Thyroid gland (tissue), 4 donors: Measurements from ENCODE around the gene XRCC4. TPM values are rescaled to one million over a fixed set of nuclear protein-coding genes. Genes with fewer than 3 reads are reported as not detected.
"Not testable (repeated sequence)": the region's sequence is repeated elsewhere in the genome, so short reads cannot be mapped to it uniquely, and the experiment has no call there.

Experiments used
- DNase-seq, 2 donors: peaks; one replicate each; pipeline ENCODE4 v3.0.0-alpha.2; 2019
- H3K27ac ChIP-seq, 3 donors: fragments of 200-600 bp; sonication (generic); 1 replicate in 2 of 3; 2 replicates in 1 of 3; pipeline ENCODE4 v1.5.1; 2016 to 2019; ENCODE audit warnings: mild to moderate bottlenecking in 1 of 3, moderate library complexity in 1 of 3
- H3K27me3 ChIP-seq: fragments of 200-600 bp; sonication (generic); one replicate; pipeline ENCODE4 v1.5.1; 2019
- H3K36me3 ChIP-seq, 2 donors: fragments of 200-600 bp; sonication (generic); one replicate each; pipeline ENCODE4 v1.5.1; 2016 to 2019
- H3K4me1 ChIP-seq, 2 donors: fragments of 200-600 bp; sonication (generic); one replicate each; pipeline ENCODE4 v1.5.1; 2017 to 2019
- H3K4me3 ChIP-seq, 3 donors: fragments of 200-600 bp; sonication (generic); replicated peaks in 1 of 3; 1 replicate in 2 of 3; 2 replicates in 1 of 3; pipeline ENCODE4 v1.5.1; 2016; ENCODE audit warnings: mild to moderate bottlenecking in 1 of 3
- H3K9me3 ChIP-seq: fragments of 200-600 bp; sonication (generic); one replicate; pipeline ENCODE4 v1.5.1; 2017
- CTCF ChIP-seq, 6 experiments: fragments of 200-600 bp in 3 of 6; fragments of 450-650 bp in 3 of 6; sonication (generic) in 3 of 6; IDR thresholded peaks; one replicate each; pipeline ENCODE4 v1.5.1; 2016 to 2019; ENCODE audit warnings: antibody characterized with exemption in 6 of 6, mild to moderate bottlenecking in 2 of 6, inconsistent platforms in 1 of 6, moderate library complexity in 1 of 6
- POLR2A ChIP-seq, 2 donors: fragments of 450-650 bp; IDR thresholded peaks; one replicate each; pipeline ENCODE4 v1.6.1; 2017; ENCODE audit warnings: antibody characterized with exemption in 2 of 2, mild to moderate bottlenecking in 2 of 2, moderate library complexity in 1 of 2
- WGBS, 2 donors: methylation state at CpG; one replicate each; pipeline ENCODE4 v1.1.5; 2017; 5-methylcytosine and 5-hydroxymethylcytosine counted together
- intact Hi-C: fragments of 100-400 bp; cut with DNase I; formaldehyde crosslinking; loops from one replicate; pipeline ENCODE4 v1.15.1; 2023
- total RNA-seq, 4 donors: library from RNA; depleted of rRNA; stranded (reverse); fragments of >200 nt; gene quantifications; one replicate each; pipeline ENCODE4 v1.2.3, GENCODE V29; 2016

XRCC4 gene
- total RNA-seq, 4 donors from 2014 or later = 6.7 to 11.6 (median 9.1) TPM

- no peak overlapping the region for H3K4me3 ChIP-seq
- no peak overlapping the region for H3K27ac ChIP-seq
- 100% methylated on average over 2 of the region's 2 CpGs for WGBS, 2 donors
- TF ChIP-seq POLR2A (IDR thresholded peaks at IDR 0.05) = no peak
- no peak for TF ChIP-seq CTCF (IDR thresholded peaks at IDR 0.05)
- intact Hi-C loops = no loop called here
- DNase-seq = no peak
- H3K36me3 ChIP-seq = no peaks in the 10 kb centered on the region
- H3K4me1 ChIP-seq = no peaks in the 10 kb centered on the region
- H3K27me3 ChIP-seq = no peaks in the 10 kb centered on the region
- no peaks in the 10 kb centered on the region for H3K9me3 ChIP-seq
Observed at GRCh38 chr5:83348281-83348780, 271.0 kb downstream of the XRCC4 start.

GRCh38 chr5:83353231-83353630 is 275.9 kb downstream of the XRCC4 start:
- H3K4me3 ChIP-seq = no peak overlapping the region
- 92 to 93% methylated on average over 3 of the region's 3 CpGs for WGBS, 2 donors
- TF ChIP-seq CTCF (IDR thresholded peaks at IDR 0.05) = no peak
- no peak for TF ChIP-seq POLR2A (IDR thresholded peaks at IDR 0.05)

GRCh38 chr5:83353774-83354173 is 276.4 kb downstream of the XRCC4 start:
- TF ChIP-seq CTCF (IDR thresholded peaks at IDR 0.05) (no peak), POLR2A (IDR thresholded peaks at IDR 0.05) (no peak)
- intact Hi-C loops = no loop called here
- H3K27ac ChIP-seq = no peak overlapping the region
- no peaks in the 10 kb centered on the region for H3K36me3 ChIP-seq
- no peaks in the 10 kb centered on the region for H3K9me3 ChIP-seq
- 91 to 93% methylated on average over 1 of the region's 1 CpG for WGBS, 2 donors
- no peak for DNase-seq
- H3K4me3 ChIP-seq = no peak overlapping the region
- no peaks in the 10 kb centered on the region for H3K27me3 ChIP-seq
- no peaks in the 10 kb centered on the region for H3K4me1 ChIP-seq

More at GRCh38 chr5:83353231-83353630, 275.9 kb downstream of the XRCC4 start:
- H3K4me1 ChIP-seq = no peaks in the 10 kb centered on the region
- intact Hi-C loops = no loop called here
- no peaks in the 10 kb centered on the region for H3K36me3 ChIP-seq
- H3K27me3 ChIP-seq = no peaks in the 10 kb centered on the region
- no peak overlapping the region for H3K27ac ChIP-seq
- no peak for DNase-seq
- H3K9me3 ChIP-seq = no peaks in the 10 kb centered on the region

- intact Hi-C loops = no loop called here
- Histone ChIP-seq H3K27ac (no peak overlapping the region), H3K4me3 (no peak overlapping the region), H3K27me3 (no peaks in the 10 kb centered on the region), H3K9me3 (no peaks in the 10 kb centered on the region), H3K4me1 (no peaks in the 10 kb centered on the region), H3K36me3 (no peaks in the 10 kb centered on the region)
- no peak for DNase-seq
- no peak for TF ChIP-seq CTCF (IDR thresholded peaks at IDR 0.05)
- WGBS, 2 donors = 34 to 35% methylated on average over 2 of the region's 2 CpGs
Observed at GRCh38 chr5:83354958-83355357, 277.6 kb downstream of the XRCC4 start.

- H3K4me3 ChIP-seq, H3K9me3 ChIP-seq, H3K4me1 ChIP-seq, DNase-seq, H3K27ac ChIP-seq, H3K36me3 ChIP-seq, H3K27me3 ChIP-seq, intact Hi-C loops: not testable (repeated sequence)
- 72 to 73% methylated on average over 4 of the region's 4 CpGs for WGBS, 2 donors
Observed at GRCh38 chr5:83355482-83356014, 278.2 kb downstream of the XRCC4 start.
